ENCODE measurements around the gene LIPG.

LIPG gene

DNA sequence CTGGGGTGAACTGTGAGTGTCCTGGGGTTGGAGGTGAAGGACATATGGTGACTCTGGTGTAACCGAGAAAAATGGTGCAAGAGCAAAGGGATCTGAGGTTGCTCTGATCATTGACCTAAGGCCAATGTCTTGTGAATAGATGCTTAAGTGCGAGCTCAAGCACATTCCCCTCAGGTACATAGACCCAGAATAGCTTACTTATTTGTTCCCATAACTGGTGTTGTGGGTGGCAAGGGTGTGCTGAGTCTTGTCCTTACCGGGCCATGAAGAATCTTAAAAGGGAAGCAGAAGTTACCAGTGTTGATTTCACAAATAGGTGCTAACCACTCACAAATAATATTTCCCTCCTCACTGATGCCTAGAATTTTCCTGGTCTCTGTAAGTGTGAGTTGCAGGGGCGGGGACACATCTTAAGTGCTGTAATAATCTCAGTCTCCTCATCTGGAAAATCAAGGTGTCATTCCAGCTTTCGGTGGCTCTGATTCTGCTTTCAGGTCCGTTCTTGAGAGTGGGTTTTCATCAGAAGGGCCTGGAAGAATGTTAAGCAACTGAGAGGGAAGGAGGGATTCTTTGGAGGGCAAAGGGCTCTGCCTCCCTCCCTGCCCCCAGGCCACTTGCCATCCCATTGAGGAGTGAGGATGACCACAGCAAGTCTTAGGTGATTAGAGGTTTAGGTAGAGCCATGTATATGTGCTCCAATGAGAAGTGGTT lies 54.9 kb downstream of the LIPG start:
- no peak for DNase-seq

GRCh38 chr18:49617329-49617695 lies 55.5 kb downstream of the LIPG start:
- DNase-seq, result no peak

DNA sequence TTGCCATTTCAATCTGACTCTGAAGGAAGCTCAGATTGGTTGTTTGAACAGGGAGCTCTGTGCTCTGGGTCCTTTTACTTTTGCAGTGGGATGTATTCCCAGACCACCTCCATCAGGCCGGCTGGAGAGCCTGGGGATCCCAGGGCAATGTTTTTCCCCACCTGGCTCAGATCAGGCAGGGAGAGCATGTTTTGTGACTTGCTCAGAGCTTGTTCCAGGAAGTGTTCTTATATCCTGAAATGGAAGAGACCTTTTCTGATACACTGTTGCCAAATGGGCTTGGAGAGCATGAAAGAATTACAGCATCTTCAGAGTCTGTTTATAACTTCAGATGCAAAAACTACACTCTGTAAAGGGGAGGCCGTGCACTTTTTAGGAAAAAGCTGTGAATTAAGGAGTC lies 56.0 kb downstream of the LIPG start:
- no peak for DNase-seq

DNA sequence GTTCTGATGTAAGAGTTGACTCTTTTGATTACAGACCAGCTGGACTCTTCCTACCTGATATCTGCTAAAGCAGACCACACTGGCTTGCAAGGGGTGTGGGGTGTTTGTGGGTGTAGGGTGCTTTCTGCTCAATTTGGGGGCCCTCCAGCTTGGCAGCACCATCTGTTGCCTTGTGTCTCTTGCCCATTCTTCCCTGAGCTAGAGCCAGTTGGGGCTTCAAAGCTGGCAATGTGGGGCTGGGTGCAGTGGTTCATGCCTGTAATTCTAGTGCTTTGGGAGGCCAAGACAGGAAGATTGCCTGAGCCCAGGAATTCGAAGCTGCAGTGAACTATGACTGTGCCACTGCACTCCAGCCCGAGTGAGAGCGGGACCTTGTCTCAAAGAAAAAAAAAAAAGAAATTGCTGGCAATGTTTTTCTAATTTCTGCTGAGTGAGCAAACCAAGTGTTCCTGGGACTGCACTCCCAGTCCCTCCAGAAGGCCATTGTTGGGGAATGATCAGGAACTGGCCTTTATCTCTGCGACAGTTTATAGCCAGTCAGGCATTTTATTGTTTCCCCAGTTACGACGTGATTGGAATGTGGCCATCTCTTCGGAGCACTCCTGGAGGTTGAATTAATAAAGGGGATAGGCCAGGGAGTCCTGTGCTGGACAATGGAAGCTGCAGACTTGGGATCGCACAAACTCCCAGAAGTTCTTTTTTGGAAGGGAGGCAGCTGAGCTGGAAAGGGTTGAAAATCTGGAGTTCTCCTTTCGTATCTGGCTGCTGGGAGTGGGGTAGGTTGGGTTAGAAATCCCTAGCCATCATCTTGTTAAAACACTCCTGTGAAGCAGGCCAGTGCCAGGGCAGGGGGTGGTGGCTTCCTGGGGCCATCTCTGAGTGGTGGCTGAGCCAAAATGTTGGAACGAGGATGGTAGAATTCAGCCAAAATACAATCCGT lies 57.2 kb downstream of the LIPG start:
- DNase-seq, result no peak

GRCh38 chr18:49619801-49620200 lies 57.9 kb downstream of the LIPG start:
- no peak for DNase-seq

GRCh38 chr18:49621301-49621700 lies 59.4 kb downstream of the LIPG start:
- no peak for DNase-seq

DNA sequence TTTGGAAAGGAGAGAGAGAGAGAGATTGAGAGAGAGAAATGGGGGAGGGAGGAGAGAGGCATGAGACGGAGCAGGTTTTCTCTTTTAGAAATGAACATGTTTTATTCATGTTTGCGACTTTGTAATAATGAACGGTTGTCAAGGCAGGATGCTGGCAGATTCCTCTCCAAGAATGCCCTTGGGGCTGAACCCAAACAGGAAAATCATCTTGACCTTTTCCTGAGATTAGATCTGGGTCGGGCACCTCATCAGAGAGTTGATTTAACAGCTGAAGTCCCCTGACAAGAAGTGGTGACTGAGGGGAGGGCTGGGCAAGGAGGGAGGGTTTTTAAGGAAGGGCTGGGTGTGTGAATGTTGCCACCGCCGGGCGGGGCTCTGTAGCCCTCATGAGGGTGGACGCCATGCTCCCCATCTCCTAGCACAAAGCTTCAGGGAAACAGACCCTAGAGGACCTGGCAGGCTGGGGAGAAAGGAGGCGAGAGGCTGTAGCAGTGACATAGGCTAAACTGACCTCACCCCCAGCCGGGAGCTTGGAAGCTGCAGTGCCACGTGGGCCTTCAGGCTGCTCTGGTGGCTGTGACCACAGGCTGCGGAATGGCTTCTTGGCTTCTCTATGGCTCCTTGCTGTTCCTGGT lies 60.0 kb downstream of the LIPG start:
- no peak for DNase-seq

GRCh38 chr18:49623571-49623970 lies 61.7 kb downstream of the LIPG start:
- no peak for DNase-seq

DNA sequence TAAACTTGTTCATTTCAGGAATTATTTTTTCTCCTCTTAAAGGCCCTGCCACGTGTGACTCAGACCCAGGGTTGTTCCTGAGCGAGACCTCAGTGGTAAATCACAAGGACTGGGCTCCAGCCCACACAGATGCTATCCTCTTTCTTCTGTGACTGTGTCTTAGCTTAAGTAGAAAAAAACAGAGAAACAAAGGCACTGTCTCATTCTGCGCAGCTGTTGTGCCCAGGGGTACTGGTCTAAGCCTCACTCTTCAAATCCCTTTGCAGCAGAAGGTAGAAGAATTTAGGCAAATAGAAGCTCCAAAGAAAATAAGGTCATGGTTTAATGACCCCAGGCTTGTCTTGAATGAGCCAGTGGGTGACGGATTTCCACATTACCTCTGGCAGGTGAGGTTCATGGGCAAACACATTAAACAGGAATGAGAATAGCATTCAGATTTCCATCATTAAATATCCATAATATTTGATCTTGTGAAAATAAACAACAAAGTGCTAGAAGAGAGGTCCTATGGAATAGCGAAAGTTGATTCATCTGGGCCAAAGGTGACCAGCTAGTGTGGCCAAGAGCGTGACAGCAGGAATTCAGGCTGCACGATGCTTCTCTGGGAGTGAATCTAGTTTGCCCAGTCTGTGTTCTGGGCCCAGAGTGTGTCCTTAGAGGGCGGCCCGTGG lies 63.3 kb downstream of the LIPG start:
- no peak for DNase-seq

GRCh38 chr18:49626842-49627467 lies 65.1 kb downstream of the LIPG start:
- no peak for DNase-seq

DNA sequence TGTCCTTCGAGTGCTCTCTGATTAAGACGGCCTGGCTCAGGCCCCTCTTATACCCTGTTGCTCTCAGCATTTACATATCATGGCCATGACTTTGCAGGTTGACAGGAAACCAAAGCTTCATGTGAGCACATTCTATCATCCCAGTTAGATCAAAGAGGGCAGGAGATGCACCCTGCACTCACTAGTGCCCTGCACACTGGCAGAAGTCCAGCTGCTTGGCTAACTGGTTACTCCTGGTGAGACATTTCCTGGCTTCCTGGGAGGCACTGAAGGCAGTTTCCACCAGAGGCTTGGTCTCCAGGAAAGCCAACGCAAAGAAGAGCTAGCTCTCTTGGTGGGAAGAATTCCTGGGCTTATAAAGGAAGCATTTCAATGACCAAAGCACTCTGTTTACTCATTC lies 66.3 kb downstream of the LIPG start:
- DNase-seq, result no peak

DNA sequence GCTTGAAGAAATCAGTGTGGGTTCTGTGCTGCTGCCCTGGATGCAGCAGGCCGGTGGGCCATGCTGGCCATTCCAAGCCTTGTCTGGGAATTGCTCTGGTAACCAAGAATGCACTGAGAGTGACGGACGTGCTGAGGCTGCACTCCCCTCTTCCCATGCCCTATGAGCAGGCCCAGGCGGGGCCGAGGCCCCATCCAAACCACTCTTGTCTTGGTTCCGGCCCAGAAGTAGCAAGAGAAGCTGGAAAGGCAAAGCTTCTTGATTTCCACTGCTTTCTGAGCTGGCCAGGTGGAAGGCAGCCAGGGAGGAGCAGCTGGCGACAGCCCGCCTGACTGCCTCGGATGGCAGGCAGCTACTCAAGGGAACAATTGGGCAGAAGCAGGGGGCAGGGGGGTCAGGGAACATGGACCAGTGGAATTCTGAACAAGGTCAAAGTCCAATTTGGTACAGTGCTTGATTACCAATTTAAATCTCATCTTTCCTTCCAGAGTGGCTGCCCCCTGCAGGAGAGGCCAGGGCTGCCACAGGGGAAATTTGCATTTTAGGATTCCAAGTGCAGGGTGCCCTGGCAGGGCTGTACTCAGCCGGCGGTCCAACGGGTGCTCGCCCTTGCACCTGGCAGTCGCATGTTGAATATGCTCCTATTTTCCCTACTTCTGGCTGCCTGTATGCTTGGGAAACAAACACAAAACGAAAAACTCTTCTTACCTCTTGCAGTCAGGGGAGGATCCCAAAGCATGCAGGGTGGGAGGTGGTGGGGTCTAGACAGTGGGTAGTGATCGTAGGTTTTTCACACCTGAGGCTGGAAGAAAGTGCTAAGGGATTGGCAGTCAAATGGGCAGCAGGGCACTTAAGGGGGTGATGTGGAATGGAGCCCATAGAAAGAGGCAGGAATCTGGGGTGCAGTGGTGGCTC lies 67.3 kb downstream of the LIPG start:
- DNase-seq, result no peak

- DNase-seq, result no peak
Observed at GRCh38 chr18:49630246-49630699, 68.4 kb downstream of the LIPG start.

- no peak for DNase-seq
Observed at GRCh38 chr18:49631146-49631866, 69.4 kb downstream of the LIPG start.

GRCh38 chr18:49632588-49632987 lies 70.7 kb downstream of the LIPG start:
- no peak for DNase-seq

DNA sequence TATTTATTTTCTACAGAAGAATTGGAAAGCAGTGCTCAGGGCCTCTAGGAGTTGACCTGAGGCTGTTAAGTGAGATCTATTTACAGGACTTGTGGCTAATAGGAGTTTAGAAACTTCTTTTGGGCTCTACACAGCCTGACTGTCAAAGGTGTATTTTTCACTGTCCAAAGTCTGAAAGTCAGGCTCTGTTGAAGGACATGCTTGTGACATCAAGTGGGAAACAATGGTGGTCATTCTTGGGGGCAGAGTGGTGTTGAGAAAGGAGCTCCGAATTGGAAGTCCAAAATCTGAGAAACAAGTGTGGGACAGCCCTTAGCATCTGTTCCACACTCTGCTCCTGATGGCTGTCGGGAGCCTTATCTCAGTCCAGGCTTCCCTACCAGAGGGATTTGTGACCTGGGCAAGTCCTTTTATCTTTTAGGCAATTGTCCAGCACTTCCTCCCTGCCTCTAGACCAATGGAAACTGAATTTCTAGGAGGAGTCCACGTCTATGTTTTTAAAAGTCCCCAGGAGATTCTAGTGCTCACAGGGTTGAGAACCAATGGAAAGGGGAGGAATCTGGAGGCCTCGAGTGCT lies 76.4 kb downstream of the LIPG start:
- no peak for DNase-seq

- DNase-seq, result no peak
Observed at GRCh38 chr18:49638891-49639557, 77.2 kb downstream of the LIPG start.

- DNase-seq, result no peak
Observed at GRCh38 chr18:49639643-49640391, 78.0 kb downstream of the LIPG start.

DNA sequence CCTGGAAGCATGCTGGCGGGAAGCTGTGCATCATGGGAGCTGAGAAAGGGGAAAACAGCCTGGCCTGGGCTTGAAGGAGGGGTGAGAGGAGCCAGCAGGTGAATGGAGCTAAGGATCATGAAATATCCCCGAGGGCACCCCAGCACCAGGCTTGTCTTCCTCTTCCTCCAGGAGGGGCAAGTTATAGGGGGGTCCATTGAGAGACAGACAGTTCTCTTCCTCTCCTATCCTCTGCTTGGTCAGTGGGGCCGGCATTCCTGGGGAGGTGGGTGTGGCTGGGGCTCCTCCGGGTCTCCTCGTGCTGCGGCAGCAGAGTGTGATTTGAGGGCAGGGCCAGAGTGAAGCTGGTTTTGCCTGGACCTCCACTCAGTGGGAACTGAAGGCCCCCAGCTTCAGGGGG lies 78.9 kb downstream of the LIPG start:
- DNase-seq, result no peak
